Hepatocyte (in vitro differentiated cells): ENCODE measurements around the gene CPLANE1.

Source experiments
- EZH2phosphoT487 ChIP-seq: fragments of 200-600 bp; sonication (generic); IDR thresholded peaks from one replicate; pipeline ENCODE4 v1.6.1; 2018; ENCODE audit warnings: antibody characterized with exemption, mild to moderate bottlenecking, low read depth, moderate library complexity; ENCODE audit not compliant: unreplicated experiment, severe bottlenecking
- TF ChIP-seq, protein P1 (sequence below): fragments of 200-600 bp; sonication (generic); IDR thresholded peaks from 2 replicates; pipeline ENCODE4 v1.5.1; 2016; ENCODE audit warnings: antibody characterized with exemption, mild to moderate bottlenecking; ENCODE audit not compliant: poor library complexity

DNA sequence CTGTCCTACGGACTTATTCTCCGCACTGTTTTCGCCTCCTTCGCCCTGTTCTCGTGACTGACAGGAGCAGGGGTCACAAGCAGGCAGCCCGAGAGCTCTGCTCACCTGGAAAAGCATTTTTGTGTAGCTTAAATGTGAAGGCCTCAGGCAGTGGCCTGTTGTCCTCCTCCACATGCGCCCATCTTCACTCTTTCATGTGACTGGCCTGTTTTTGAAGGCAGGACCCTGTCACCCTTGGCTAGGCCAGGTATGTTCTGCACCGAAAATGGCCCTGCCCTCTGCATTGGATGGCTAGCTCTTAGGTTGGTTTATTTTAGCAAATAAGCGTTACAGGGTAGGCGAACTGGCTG, 614 bp upstream of the CPLANE1 start:
- TF ChIP-seq EZH2phosphoT487 = no peak
- TF ChIP-seq, protein P1, sequence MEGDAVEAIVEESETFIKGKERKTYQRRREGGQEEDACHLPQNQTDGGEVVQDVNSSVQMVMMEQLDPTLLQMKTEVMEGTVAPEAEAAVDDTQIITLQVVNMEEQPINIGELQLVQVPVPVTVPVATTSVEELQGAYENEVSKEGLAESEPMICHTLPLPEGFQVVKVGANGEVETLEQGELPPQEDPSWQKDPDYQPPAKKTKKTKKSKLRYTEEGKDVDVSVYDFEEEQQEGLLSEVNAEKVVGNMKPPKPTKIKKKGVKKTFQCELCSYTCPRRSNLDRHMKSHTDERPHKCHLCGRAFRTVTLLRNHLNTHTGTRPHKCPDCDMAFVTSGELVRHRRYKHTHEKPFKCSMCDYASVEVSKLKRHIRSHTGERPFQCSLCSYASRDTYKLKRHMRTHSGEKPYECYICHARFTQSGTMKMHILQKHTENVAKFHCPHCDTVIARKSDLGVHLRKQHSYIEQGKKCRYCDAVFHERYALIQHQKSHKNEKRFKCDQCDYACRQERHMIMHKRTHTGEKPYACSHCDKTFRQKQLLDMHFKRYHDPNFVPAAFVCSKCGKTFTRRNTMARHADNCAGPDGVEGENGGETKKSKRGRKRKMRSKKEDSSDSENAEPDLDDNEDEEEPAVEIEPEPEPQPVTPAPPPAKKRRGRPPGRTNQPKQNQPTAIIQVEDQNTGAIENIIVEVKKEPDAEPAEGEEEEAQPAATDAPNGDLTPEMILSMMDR = no peak
